Measurements from ENCODE around the gene PACRG.

DNA sequence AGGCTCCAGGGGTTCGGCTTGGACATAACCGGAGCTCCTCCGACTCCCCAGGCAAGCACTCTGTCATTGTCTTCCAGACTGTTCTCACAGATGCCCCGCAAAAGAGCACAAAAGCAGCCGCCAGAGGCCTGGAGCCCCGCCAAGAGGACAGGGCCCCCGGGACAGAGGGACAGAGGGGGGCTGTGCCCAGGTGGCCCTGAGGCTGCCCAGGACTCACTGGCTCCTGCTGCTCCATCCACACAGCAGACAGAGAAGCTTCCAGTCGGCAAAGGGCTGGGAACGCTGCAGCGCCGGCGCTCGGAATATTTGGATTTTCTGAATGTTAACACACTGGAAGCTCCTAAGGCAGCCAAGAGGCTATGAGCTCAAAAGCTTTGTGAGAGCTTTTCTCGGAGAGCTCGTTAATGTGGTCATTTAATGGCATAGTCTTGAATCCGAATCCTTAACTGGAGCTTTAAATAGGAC is 618.8 kb downstream of the PACRG start:
- TF ChIP-seq, protein P1, sequence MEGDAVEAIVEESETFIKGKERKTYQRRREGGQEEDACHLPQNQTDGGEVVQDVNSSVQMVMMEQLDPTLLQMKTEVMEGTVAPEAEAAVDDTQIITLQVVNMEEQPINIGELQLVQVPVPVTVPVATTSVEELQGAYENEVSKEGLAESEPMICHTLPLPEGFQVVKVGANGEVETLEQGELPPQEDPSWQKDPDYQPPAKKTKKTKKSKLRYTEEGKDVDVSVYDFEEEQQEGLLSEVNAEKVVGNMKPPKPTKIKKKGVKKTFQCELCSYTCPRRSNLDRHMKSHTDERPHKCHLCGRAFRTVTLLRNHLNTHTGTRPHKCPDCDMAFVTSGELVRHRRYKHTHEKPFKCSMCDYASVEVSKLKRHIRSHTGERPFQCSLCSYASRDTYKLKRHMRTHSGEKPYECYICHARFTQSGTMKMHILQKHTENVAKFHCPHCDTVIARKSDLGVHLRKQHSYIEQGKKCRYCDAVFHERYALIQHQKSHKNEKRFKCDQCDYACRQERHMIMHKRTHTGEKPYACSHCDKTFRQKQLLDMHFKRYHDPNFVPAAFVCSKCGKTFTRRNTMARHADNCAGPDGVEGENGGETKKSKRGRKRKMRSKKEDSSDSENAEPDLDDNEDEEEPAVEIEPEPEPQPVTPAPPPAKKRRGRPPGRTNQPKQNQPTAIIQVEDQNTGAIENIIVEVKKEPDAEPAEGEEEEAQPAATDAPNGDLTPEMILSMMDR (IDR thresholded peaks at IDR 0.05), result no peak
- TF ChIP-seq POLR2A (IDR thresholded peaks at IDR 0.05) (no peak), POLR2AphosphoS5 (IDR thresholded peaks at IDR 0.05) (no peak), EP300 (IDR thresholded peaks at IDR 0.05) (no peak)

Data from stomach (tissue), 4 donors.